Peyer's patch (tissue), 4 donors: ENCODE data around the gene ATP8A1. TPM values are rescaled to one million over a fixed set of nuclear protein-coding genes. Genes with fewer than 3 reads are reported as not detected.
"Not testable (repeated sequence)": the region's sequence is repeated elsewhere in the genome, so short reads cannot be mapped to it uniquely, and the experiment has no call there.

Experiments used
- DNase-seq, 3 donors: peaks; one replicate each; pipeline ENCODE4 v3.0.0-alpha.2; 2017 to 2019
- H3K27ac ChIP-seq, 4 donors: fragments of 200-600 bp; sonication (generic); one replicate each; pipeline ENCODE4 v1.5.1; 2016 to 2019
- H3K27me3 ChIP-seq, 2 donors: fragments of 200-600 bp; sonication (generic); one replicate each; pipeline ENCODE4 v1.5.1; 2019
- H3K36me3 ChIP-seq, 3 donors: fragments of 200-600 bp; sonication (generic); one replicate each; pipeline ENCODE4 v1.5.1; 2016 to 2019
- H3K4me1 ChIP-seq, 4 donors: fragments of 200-600 bp; sonication (generic); one replicate each; pipeline ENCODE4 v1.5.1; 2016 to 2019
- H3K4me3 ChIP-seq, 4 donors: fragments of 200-600 bp; sonication (generic); 1 replicate in 3 of 4; 2 replicates in 1 of 4; pipeline ENCODE4 v1.5.1; 2016 to 2019; ENCODE audit warnings: mild to moderate bottlenecking in 1 of 4
- H3K9me3 ChIP-seq, 4 donors: fragments of 200-600 bp; sonication (generic); one replicate each; pipeline ENCODE4 v1.5.1; 2016 to 2019; ENCODE audit warnings: mild to moderate bottlenecking in 1 of 4
- POLR2A ChIP-seq, 2 donors: fragments of 450-650 bp; IDR thresholded peaks; one replicate each; pipeline ENCODE4 v1.5.1; 2017; ENCODE audit warnings: antibody characterized with exemption in 2 of 2, mild to moderate bottlenecking in 2 of 2, moderate library complexity in 2 of 2
- total RNA-seq, 4 donors: library from RNA; depleted of rRNA; stranded (reverse); fragments of >200 nt; gene quantifications; one replicate each; pipeline ENCODE4 v1.1.0, GENCODE V29; 2016
- TF ChIP-seq, protein P1 (sequence below), 6 experiments: fragments of 450-650 bp in 4 of 6; fragments of 200-600 bp in 2 of 6; sonication (generic) in 1 of 6; IDR thresholded peaks; one replicate each; pipeline ENCODE4 v1.5.1; 2017 to 2019; ENCODE audit warnings: antibody characterized with exemption in 6 of 6, mild to moderate bottlenecking in 3 of 6, moderate library complexity in 1 of 6

The ATP8A1 gene
- 100 to 1,000 TPM in 3 of 4 donors, 10 to 100 TPM in 1; 71.0 to 172 (median 158) TPM for total RNA-seq

DNA sequence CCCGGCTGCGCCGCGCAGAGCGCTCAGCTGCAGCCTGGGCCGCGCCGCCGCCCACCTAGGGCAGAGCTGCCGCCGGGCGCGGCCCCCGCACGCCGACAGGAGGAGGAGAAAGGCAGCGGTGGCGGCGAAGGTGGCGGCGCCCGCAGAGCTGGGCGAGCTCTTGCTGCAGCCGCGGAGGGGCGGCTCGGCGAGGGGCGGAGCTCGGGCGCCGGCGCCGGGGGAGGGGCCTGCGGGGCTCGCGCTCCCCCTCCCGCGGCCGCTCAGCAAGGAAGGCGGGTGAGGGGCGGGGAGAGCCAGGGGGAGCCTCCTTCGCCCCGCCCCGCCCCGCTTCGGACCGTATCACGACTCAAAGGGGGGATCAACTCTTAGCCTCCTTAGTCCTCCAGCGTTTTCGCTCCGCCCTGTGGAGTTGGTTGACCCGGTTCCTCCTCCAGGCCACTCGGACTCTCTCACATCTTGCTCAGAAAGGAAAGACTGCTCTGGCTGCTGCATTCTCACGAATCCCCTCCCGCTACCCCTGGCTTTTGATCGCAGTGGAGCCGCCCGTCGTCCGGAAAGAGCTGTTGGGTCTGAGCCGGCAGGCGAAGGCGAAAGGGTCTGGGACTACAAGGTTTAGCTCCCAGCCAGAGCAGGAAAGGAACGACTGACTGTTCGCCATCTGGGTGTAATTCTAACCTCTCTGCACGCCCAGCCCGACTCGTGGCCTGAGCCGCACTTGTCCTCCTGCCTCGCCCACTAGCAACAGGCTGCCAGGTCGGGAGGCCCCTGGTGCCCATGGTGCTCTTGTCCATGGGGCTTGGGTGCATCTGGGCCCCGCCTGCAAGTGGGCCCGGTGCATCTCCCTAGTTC lies at the start of gene ATP8A1:
ATP8A1 (minus strand) TSS at position 162 of the 849 bp plus-strand sequence. CDS start 232 bp downstream, outside the sequence.
- peak; percentile 96 to 97 (median 96) for DNase-seq
- no peaks in the 10 kb centered on the region for H3K9me3 ChIP-seq
- H3K27me3 ChIP-seq: no peaks in the 10 kb centered on the region
- peak within 1 kb of the TSS; percentile 74 to 97 (median 88) for H3K27ac ChIP-seq
- H3K4me3 ChIP-seq: peak within 1 kb of the TSS; percentile 80 to 96 (median 90)
- H3K4me1 ChIP-seq: peaks cover 0 to 31% (median 7%) of the 10 kb centered on the region in 4 donors
- H3K36me3 ChIP-seq: no peaks in the 10 kb centered on the region
- TF ChIP-seq, protein P1, sequence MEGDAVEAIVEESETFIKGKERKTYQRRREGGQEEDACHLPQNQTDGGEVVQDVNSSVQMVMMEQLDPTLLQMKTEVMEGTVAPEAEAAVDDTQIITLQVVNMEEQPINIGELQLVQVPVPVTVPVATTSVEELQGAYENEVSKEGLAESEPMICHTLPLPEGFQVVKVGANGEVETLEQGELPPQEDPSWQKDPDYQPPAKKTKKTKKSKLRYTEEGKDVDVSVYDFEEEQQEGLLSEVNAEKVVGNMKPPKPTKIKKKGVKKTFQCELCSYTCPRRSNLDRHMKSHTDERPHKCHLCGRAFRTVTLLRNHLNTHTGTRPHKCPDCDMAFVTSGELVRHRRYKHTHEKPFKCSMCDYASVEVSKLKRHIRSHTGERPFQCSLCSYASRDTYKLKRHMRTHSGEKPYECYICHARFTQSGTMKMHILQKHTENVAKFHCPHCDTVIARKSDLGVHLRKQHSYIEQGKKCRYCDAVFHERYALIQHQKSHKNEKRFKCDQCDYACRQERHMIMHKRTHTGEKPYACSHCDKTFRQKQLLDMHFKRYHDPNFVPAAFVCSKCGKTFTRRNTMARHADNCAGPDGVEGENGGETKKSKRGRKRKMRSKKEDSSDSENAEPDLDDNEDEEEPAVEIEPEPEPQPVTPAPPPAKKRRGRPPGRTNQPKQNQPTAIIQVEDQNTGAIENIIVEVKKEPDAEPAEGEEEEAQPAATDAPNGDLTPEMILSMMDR (IDR thresholded peaks at IDR 0.05): peak in 3 of 6 experiments; percentile 23 to 34 (median 31)
- TF ChIP-seq POLR2A (IDR thresholded peaks at IDR 0.05): peak; percentile 71 to 82

DNA sequence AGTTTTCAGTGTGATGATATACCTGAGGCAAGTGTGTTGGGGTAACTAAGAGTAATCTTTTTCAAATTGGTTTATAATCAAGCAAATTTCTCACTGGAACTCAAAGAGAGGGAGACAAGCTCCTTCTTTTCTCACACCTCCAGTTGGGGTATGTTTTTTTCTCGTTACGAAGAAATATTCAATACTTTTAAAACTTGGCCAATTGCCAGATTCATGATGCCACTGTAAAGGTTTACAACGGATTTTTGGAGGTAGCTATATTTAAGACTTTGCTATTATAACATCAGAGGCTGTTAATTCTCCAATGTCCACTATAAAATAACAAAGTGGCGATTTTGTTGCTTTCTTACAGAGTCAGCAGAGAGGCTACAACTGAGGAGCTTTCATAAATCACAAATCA lies 49.2 kb upstream of the ATP8A1 start:
- Histone ChIP-seq H3K27ac (no peak overlapping the region), H3K27me3 (no peaks in the 10 kb centered on the region), H3K9me3 (no peaks in the 10 kb centered on the region), H3K4me3 (no peak overlapping the region), H3K36me3 (no peaks in the 10 kb centered on the region), H3K4me1 (no peaks in the 10 kb centered on the region)
- DNase-seq: no peak
- TF ChIP-seq, protein P1 (IDR thresholded peaks at IDR 0.05): no peak

DNA sequence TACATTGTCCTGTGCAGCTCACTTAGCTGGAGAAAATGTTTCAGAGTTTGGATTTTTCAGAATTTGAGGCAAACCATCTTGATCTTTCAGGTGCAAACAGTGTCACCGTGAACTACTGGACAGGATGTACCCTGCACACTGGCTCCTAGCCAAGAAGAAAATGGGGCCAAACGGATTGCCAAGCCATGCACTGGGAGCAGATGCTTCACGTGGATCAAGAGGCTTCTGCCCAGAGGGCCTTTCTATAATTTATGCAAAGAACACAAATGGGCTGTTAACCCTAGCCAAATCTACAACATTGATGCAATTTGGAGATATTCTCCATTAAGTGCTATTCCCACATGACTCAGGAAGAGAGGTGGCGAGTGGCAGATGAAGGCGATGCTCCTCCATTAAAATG lies 46.9 kb upstream of the ATP8A1 start:
- Histone ChIP-seq H3K36me3 (no peaks in the 10 kb centered on the region), H3K4me1 (no peaks in the 10 kb centered on the region), H3K4me3 (no peak overlapping the region), H3K27me3 (no peaks in the 10 kb centered on the region), H3K9me3 (no peaks in the 10 kb centered on the region), H3K27ac (no peak overlapping the region)
- DNase-seq: no peak
- no peak for TF ChIP-seq POLR2A (IDR thresholded peaks at IDR 0.05)
- TF ChIP-seq, protein P1 (IDR thresholded peaks at IDR 0.05): no peak

DNA sequence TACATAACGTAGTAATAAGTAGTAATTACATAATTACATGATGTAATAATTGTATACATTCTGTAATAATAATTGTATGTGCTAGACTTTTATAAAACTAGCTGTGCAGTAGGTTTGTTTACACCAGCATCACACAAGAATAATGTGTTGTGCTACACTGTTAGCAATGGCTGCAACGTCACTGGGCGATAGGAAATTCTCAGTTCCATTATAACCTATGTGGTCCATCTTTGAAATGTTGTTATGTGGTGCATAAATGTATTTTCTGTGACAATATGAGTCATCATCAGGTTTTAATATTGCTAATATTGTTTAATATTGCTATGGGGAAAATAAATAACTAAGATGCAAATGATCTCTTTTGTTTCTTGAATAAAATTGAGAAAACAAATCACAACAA lies 46.0 kb upstream of the ATP8A1 start:
- DNase-seq: no peak
- Histone ChIP-seq H3K27me3 (no peaks in the 10 kb centered on the region), H3K36me3 (no peaks in the 10 kb centered on the region), H3K4me3 (no peak overlapping the region), H3K4me1 (no peaks in the 10 kb centered on the region), H3K9me3 (no peaks in the 10 kb centered on the region), H3K27ac (no peak overlapping the region)
- TF ChIP-seq, protein P1 (IDR thresholded peaks at IDR 0.05): no peak
- TF ChIP-seq POLR2A (IDR thresholded peaks at IDR 0.05): no peak

DNA sequence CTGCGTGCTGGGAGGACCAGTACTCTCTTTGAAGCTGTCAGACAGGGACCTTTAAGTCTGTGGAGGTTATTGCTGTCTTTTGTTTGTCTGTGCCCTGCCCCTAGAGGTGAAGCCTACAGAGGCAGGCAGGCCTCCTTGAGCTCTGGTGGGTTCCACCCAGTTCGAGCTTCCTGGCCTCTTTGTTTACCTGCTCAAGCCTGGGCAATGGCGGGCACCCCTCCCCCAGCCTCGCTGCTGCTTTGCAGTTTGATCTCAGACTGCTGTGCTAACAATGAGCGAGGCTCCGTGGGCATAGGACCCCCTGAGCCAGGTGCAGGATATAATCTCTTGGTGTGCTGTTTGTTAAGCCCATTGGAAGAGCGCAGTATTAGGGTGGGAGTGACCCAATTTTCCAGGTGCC lies 44.9 kb upstream of the ATP8A1 start:
- H3K27ac ChIP-seq, H3K4me3 ChIP-seq, H3K27me3 ChIP-seq, H3K36me3 ChIP-seq, H3K4me1 ChIP-seq, H3K9me3 ChIP-seq: not testable (repeated sequence)
- DNase-seq: peak in 1 of 3 donors; percentile 47

DNA sequence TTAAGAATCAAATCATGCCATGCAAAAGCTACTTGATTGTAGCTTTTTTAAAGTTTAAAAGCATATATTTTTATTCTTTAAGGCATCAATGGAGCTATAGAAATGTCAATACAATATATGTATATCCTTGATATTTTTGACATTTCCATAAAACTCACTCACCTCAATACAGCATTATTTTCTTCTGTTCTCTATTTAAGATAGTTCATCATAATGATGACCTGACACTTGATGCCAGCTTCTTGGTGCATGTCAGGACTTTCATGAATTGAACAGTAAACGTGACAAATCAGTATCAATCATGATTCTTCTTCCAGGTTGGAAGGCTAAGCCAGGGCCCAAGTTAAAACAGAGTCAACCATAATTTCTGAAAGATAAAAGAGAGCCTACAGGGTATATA lies 33.6 kb upstream of the ATP8A1 start:
- Histone ChIP-seq H3K4me3 (no peak overlapping the region), H3K27me3 (no peaks in the 10 kb centered on the region), H3K27ac (no peak overlapping the region), H3K4me1 (no peaks in the 10 kb centered on the region), H3K36me3 (no peaks in the 10 kb centered on the region), H3K9me3 (no peaks in the 10 kb centered on the region)
- no peak for TF ChIP-seq POLR2A (IDR thresholded peaks at IDR 0.05)
- TF ChIP-seq, protein P1 (IDR thresholded peaks at IDR 0.05): no peak
- no peak for DNase-seq
